HepG2 (cell line): Measurements from ENCODE around the gene UTP15. TPM values are rescaled to one million over a fixed set of nuclear protein-coding genes. Genes with fewer than 3 reads are reported as not detected.
A peak's percentile ranks its signal among the peaks of the same experiment; 100 is the strongest.

Experiments
- AHDC1 ChIP-seq: sonication (generic); formaldehyde crosslinking; IDR thresholded peaks from 2 replicates; pipeline ENCODE4 v1.5.1; 2020; ENCODE audit warnings: mild to moderate bottlenecking, missing genetic modification reagents, borderline replicate concordance
- FIP1L1 ChIP-seq: fragments of 200-400 bp; formaldehyde crosslinking; IDR thresholded peaks from 2 replicates; pipeline ENCODE4 v1.6.1; 2018; ENCODE audit warnings: low read depth, mild to moderate bottlenecking, low read length, moderate library complexity, borderline replicate concordance; ENCODE audit not compliant: insufficient read depth
- HCFC1 ChIP-seq: fragments of 150-350 bp; IDR thresholded peaks from 2 replicates; pipeline ENCODE4 v1.6.1; 2014; ENCODE audit warnings: low read depth, low read length
- ONECUT2 ChIP-seq: sonication (generic); formaldehyde crosslinking; IDR thresholded peaks from 2 replicates; pipeline ENCODE4 v1.4.0; 2020; ENCODE audit warnings: missing genetic modification reagents
- PBX2 ChIP-seq: IDR thresholded peaks from 2 replicates; pipeline ENCODE4 v1.6.1; 2016; ENCODE audit warnings: control low read depth
- PHF21A ChIP-seq: sonication (generic); formaldehyde crosslinking; IDR thresholded peaks from 2 replicates; pipeline ENCODE4 v1.5.0; 2020; ENCODE audit warnings: mild to moderate bottlenecking, missing genetic modification reagents
- RFX1 ChIP-seq: fragments of 450-650 bp; IDR thresholded peaks from 2 replicates; pipeline ENCODE4 v1.6.1; 2017
- SMARCE1 ChIP-seq: fragments of 450-650 bp; IDR thresholded peaks from 2 replicates; pipeline ENCODE4 v1.6.1; 2017; ENCODE audit warnings: borderline replicate concordance
- TCF7L2 ChIP-seq: IDR thresholded peaks from 2 replicates; pipeline ENCODE4 v1.6.1; 2011; ENCODE audit warnings: mild to moderate bottlenecking, low read depth, low read length, moderate library complexity
- USF2 ChIP-seq, 2 experiments: sonication (generic) in 1 of 2; formaldehyde crosslinking in 1 of 2; IDR thresholded peaks; 2 replicates each; pipeline versions ENCODE4 v1.5.1 to v1.6.1; 2011 to 2020; ENCODE audit warnings: borderline replicate concordance in 1 of 2, low read depth in 1 of 2, low read length in 1 of 2, mild to moderate bottlenecking in 1 of 2, missing genetic modification reagents in 1 of 2, moderate library complexity in 1 of 2
- ZFP37 ChIP-seq: sonication (generic); formaldehyde crosslinking; IDR thresholded peaks from 2 replicates; pipeline ENCODE4 v1.4.0; 2020; ENCODE audit warnings: missing genetic modification reagents, borderline replicate concordance
- ZFP82 ChIP-seq: sonication (generic); formaldehyde crosslinking; IDR thresholded peaks from 2 replicates; pipeline ENCODE4 v1.5.1; 2020; ENCODE audit warnings: mild to moderate bottlenecking, missing genetic modification reagents, borderline replicate concordance
- ZFY ChIP-seq: sonication (generic); formaldehyde crosslinking; IDR thresholded peaks from 2 replicates; pipeline ENCODE4 v1.4.0; 2020; ENCODE audit warnings: missing genetic modification reagents
- ZNF326 ChIP-seq: sonication (generic); formaldehyde crosslinking; IDR thresholded peaks from 2 replicates; pipeline ENCODE4 v1.4.0; 2020; ENCODE audit warnings: missing genetic modification reagents, borderline replicate concordance
- polyA plus RNA-seq, 8 experiments: library from polyadenylated mRNA; depleted of rRNA in 3 of 8; stranded (reverse) in 7 of 8; unstranded in 1 of 8; fragments of >200 nt; fragmentation: Illumina TruSeq in 4 of 8; extraction: Trizol in 4 of 8; gene quantifications; 2 replicates each; pipeline versions ENCODE4 v1.2.1 to v1.2.3, GENCODE V29; 2011 to 2016; ENCODE audit warnings: low read depth in 4 of 8, missing spikeins in 1 of 8, mixed read lengths in 1 of 8; ENCODE audit not compliant: insufficient read depth in 1 of 8
- total RNA-seq, 5 experiments: library from RNA; depleted of rRNA; stranded (reverse); fragments of >200 nt; fragmentation: Illumina TruSeq; extraction: Trizol; gene quantifications; 2 replicates each; pipeline ENCODE4 v1.2.3, GENCODE V29; 2016; ENCODE audit warnings: low read depth in 1 of 5
- TF ChIP-seq, protein P1 (sequence below): sonication (generic); formaldehyde crosslinking; IDR thresholded peaks from 2 replicates; pipeline ENCODE4 v1.9.0; 2021; ENCODE audit warnings: missing genetic modification reagents, borderline replicate concordance
- TF ChIP-seq, protein P2 (sequence below): IDR thresholded peaks from 2 replicates; pipeline ENCODE4 v1.6.1; 2018; ENCODE audit warnings: missing genetic modification reagents, mild to moderate bottlenecking, missing compliant biosample characterization

Gene UTP15
- total and polyA plus RNA-seq, 2 of the 13 experiments (the other 11 are each of a cell fraction or from before 2014, with no cell fraction given), result 7.3 to 35.8 TPM

DNA sequence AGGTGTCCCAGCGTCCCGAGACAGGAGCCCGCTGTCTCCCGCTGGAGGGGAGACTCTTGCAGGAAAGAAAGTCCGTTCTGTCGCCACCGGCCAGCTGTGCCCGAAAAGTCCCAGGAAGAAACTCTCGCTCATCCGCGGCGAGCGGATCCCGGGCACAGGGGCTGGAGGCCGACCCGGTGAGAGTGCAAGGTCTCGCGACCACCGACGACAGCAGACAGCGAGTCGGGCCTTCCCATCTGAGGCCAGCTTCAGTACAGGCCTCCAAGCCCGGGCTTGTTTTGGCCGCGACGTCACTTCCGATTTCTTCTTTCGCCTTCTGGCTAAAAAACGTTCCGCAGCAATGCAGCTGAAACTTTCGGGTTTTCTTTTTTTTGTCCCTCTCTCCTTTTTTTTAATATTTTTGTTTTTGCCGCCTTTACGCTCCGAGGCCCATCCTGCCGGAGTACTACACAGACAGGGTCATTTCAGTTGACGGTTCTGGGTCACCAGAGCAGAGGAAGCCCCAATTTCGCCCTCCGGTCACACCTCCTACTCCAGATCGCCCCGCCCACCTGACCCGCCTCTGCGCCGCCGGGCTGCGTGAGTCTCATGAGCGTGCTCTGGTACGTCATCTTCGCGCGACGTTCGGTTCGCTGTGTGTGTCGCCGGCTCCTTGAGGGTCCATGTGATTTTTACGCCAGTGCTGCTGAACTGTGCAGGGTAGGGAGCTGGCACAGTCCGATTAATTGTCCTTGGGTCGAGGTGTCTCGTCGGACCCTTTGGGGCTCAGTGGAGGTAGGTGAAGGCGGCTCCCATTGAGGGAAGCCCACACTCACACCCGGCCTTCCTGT lies at the start of gene UTP15, which contains the start of gene ANKRA2 (continued):
- TF ChIP-seq, protein P1, sequence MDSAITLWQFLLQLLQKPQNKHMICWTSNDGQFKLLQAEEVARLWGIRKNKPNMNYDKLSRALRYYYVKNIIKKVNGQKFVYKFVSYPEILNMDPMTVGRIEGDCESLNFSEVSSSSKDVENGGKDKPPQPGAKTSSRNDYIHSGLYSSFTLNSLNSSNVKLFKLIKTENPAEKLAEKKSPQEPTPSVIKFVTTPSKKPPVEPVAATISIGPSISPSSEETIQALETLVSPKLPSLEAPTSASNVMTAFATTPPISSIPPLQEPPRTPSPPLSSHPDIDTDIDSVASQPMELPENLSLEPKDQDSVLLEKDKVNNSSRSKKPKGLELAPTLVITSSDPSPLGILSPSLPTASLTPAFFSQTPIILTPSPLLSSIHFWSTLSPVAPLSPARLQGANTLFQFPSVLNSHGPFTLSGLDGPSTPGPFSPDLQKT, result no peak
- TF ChIP-seq PHF21A (CRISPR knock-in tag), result peak; percentile 32; the same call in 1 of the 2 replicates
- no peak for TF ChIP-seq SMARCE1
- no peak for TF ChIP-seq PBX2
- TF ChIP-seq ZFP37 (CRISPR knock-in tag), result no peak
- TF ChIP-seq ZFY, result peak; percentile 99
- no peak for TF ChIP-seq RFX1
- TF ChIP-seq, protein P2, sequence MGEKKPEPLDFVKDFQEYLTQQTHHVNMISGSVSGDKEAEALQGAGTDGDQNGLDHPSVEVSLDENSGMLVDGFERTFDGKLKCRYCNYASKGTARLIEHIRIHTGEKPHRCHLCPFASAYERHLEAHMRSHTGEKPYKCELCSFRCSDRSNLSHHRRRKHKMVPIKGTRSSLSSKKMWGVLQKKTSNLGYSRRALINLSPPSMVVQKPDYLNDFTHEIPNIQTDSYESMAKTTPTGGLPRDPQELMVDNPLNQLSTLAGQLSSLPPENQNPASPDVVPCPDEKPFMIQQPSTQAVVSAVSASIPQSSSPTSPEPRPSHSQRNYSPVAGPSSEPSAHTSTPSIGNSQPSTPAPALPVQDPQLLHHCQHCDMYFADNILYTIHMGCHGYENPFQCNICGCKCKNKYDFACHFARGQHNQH (CRISPR knock-in tag), result peak; percentile 28; the same call in 1 of the 2 replicates
- TF ChIP-seq TCF7L2, result no peak
- TF ChIP-seq ZFP82, result peak; percentile 69; the same call in 1 of the 2 replicates
- TF ChIP-seq USF2 (IDR thresholded peaks at IDR 0.05; ENCODE audit: low read depth, low read length), result peak; percentile 34; the same call in 1 of the 2 replicates
- TF ChIP-seq USF2 (CRISPR knock-in tag; IDR thresholded peaks at IDR 0.05; ENCODE audit: borderline replicate concordance), result peak; percentile 67; the same call in 1 of the 2 replicates
- TF ChIP-seq AHDC1 (CRISPR knock-in tag), result peak; percentile 55; the same call in 1 of the 2 replicates
- peak; percentile 49 for TF ChIP-seq HCFC1
- TF ChIP-seq FIP1L1, result no peak
- TF ChIP-seq ZNF326 (CRISPR knock-in tag), result no peak
- TF ChIP-seq ONECUT2 (CRISPR knock-in tag), result no peak
